Left lung (tissue), 10 donors: ENCODE data around the gene C2. TPM values are rescaled to one million over a fixed set of nuclear protein-coding genes. Genes with fewer than 3 reads are reported as not detected.

Experiments
- ATAC-seq: fragments of 200-7000 bp; cut with Tn5 transposase; one replicate; pipeline ENCODE4 v1.9.1; 2020; ENCODE audit warnings: moderate library complexity
- DNase-seq, 4 donors: peaks; one replicate each; pipeline ENCODE4 v3.0.0-alpha.2; 2013 to 2020
- H3K27ac ChIP-seq, 2 donors: fragments of 200-600 bp; sonication (generic) in 1 of 2; one replicate each; pipeline versions ENCODE4 v1.5.0 to v1.8.0; 2020 to 2021
- H3K27me3 ChIP-seq, 2 donors: fragments of 200-600 bp; sonication (generic) in 1 of 2; one replicate each; pipeline versions ENCODE4 v1.5.0 to v1.8.0; 2020 to 2021
- H3K36me3 ChIP-seq, 2 donors: fragments of 200-600 bp; sonication (generic) in 1 of 2; one replicate each; pipeline versions ENCODE4 v1.5.0 to v1.8.0; 2020 to 2021
- H3K4me1 ChIP-seq, 2 donors: fragments of 200-600 bp; one replicate each; pipeline ENCODE4 v1.8.0; 2021
- H3K4me3 ChIP-seq, 2 donors: fragments of 200-600 bp; sonication (generic) in 1 of 2; one replicate each; pipeline versions ENCODE4 v1.5.0 to v1.8.0; 2020 to 2021; ENCODE audit warnings: mild to moderate bottlenecking in 1 of 2
- H3K9me3 ChIP-seq, 2 donors: fragments of 200-600 bp; sonication (generic) in 1 of 2; one replicate each; pipeline versions ENCODE4 v1.5.0 to v1.8.0; 2020 to 2021
- intact Hi-C, 2 donors: fragments of 100-400 bp; cut with DNase I; formaldehyde crosslinking; loops; one replicate each; pipeline versions ENCODE4 v1.11.2 to v1.14.2; 2022
- polyA plus RNA-seq, 6 donors: library from polyadenylated mRNA; unstranded; fragments of 120-200 nt; gene quantifications; one replicate each; pipeline ENCODE4 v1.2.1, GENCODE V29; 2013; ENCODE audit not compliant: insufficient read length in 6 of 6
- total RNA-seq, 2 donors: library from RNA; stranded (reverse); fragmentation: NEBNext Ultra II Directional; extraction: Animal tissue kit (Norgen Biotek cat#: 25700); gene quantifications; one replicate each; pipeline ENCODE4 v1.2.1, GENCODE V29; 2021
- TF ChIP-seq, protein P1 (sequence below), 2 donors: fragments of 200-600 bp; sonication (generic) in 1 of 2; IDR thresholded peaks; one replicate each; pipeline versions ENCODE4 v1.5.0 to v1.8.0; 2021; ENCODE audit warnings: antibody characterized with exemption in 2 of 2
- donor health status: DM: no; HTN: yes; CAD: no.
- donor health status: DM: no; HTN: no; CAD: no.

C2 gene
- total and polyA plus RNA-seq, 8 donors: 3.3 to 192 (median 5.2) TPM

DNA sequence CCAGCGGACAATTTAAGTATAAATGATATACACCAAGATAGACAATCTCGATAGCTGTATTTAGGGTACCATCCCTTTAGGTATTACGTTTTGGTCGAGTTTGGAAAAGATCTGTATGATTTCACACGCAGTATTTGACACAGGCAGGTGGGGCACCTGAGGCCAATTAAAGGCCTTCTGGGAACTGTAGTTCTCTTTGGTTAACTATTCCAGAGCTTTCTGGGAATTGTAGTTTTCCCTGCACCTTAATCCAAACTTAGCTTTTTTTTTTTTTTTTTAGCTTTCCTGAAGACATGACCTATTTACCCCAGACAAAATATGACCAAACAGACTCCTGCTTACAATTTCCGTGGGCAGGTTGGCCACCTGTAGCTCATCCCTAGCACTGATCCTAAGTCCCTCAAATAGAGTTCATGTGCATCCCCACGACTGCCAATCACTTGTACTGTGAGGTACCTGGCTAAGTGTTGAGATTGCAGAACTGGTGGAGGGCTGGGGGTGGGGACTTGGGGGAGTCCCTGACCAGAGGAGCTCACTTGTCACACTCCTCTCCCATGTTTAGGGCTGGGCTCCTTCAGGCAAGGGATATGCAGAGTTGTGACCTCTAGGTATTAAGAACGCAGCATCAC is 29.0 kb upstream of the C2 start:
- Histone ChIP-seq H3K27ac (peak overlapping the region; percentile 75 to 81), H3K27me3 (no peaks in the 10 kb centered on the region), H3K4me3 (peak overlapping the region; percentile 71 to 93), H3K36me3 (peaks cover 0 to 22% of the 10 kb centered on the region in 2 donors), H3K4me1 (peaks cover 21 to 48% of the 10 kb centered on the region in 2 donors), H3K9me3 (no peaks in the 10 kb centered on the region)
- intact Hi-C loops: no loop called here
- TF ChIP-seq, protein P1, sequence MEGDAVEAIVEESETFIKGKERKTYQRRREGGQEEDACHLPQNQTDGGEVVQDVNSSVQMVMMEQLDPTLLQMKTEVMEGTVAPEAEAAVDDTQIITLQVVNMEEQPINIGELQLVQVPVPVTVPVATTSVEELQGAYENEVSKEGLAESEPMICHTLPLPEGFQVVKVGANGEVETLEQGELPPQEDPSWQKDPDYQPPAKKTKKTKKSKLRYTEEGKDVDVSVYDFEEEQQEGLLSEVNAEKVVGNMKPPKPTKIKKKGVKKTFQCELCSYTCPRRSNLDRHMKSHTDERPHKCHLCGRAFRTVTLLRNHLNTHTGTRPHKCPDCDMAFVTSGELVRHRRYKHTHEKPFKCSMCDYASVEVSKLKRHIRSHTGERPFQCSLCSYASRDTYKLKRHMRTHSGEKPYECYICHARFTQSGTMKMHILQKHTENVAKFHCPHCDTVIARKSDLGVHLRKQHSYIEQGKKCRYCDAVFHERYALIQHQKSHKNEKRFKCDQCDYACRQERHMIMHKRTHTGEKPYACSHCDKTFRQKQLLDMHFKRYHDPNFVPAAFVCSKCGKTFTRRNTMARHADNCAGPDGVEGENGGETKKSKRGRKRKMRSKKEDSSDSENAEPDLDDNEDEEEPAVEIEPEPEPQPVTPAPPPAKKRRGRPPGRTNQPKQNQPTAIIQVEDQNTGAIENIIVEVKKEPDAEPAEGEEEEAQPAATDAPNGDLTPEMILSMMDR (IDR thresholded peaks at IDR 0.05): no peak
- peak in 1 of 4 donors; percentile 40 for DNase-seq
- ATAC-seq: peak; percentile 47

DNA sequence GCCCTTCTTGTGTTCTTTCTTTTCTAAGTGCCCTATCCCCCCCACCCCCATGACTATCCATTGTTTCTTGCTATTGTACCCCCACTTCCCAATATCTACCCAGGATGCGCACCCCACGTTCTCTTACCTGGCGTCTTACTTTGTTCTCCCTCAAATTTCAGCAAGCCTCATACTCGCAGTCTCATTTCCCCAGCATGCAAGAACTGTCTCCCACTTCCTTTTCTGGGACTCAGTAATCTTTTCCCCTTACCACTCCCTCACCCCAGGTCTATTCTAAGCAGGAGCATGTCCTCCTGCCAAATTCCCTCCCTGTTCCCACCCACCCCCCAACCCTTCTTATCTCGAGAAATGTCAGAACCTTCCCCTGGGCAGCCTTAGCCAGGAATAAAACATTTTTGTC is 28.3 kb upstream of the C2 start:
- H3K27ac ChIP-seq: no peak overlapping the region
- no peak for ATAC-seq
- H3K27me3 ChIP-seq: no peaks in the 10 kb centered on the region
- no peak overlapping the region for H3K4me3 ChIP-seq
- H3K36me3 ChIP-seq: peaks cover 0 to 14% of the 10 kb centered on the region in 2 donors
- H3K4me1 ChIP-seq: peaks cover 21 to 48% of the 10 kb centered on the region in 2 donors
- intact Hi-C loops: no loop called here
- TF ChIP-seq, protein P1 (IDR thresholded peaks at IDR 0.05): no peak
- H3K9me3 ChIP-seq: no peaks in the 10 kb centered on the region
- DNase-seq: no peak

DNA sequence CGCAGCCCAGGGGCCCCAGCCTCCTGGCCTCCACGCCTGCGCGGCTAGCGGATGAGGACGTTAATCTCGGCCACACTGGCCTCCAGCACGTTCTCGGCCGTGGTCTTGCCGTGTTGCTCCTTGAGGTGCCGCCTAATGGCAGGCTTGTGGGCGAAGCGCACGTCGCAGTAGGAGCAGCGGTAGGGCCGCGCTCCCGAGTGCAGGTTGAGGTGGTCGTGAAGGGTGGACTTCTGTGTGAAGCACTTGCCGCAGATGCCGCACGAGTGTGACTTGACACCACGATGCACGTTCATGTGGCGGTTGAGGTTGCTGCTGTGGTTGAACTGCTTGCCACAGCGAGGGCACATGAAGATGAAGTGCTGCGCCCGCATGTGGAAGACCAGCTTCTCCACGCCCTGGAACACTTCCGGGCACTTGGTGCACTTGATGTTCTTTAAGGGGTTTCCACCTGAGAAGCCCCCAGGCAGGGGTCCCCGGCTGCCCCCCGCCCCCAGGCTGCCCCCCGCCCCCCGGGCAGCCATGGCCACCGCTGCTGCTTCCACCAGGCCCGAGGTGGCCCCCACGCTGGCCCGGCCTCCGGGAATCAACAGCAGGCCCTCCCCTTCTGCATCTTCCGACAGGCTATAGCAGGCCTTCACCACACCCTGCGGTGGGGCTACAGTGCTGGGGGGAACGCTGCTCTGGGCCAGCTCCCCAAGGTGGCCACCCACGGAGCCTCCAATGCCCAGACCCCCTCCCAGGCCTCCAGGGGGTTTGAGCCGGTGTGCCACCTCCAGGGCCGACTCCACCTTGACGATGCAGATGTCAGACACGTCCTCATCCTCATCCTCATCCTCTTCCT is 27.4 kb upstream of the C2 start:
- peaks cover 21 to 48% of the 10 kb centered on the region in 2 donors for H3K4me1 ChIP-seq
- no peak overlapping the region for H3K4me3 ChIP-seq
- no peaks in the 10 kb centered on the region for H3K9me3 ChIP-seq
- DNase-seq (no peak), ATAC-seq (no peak)
- no peaks in the 10 kb centered on the region for H3K27me3 ChIP-seq
- no peak overlapping the region for H3K27ac ChIP-seq
- TF ChIP-seq, protein P1 (IDR thresholded peaks at IDR 0.05): no peak
- intact Hi-C loops: no loop called here
- peaks cover 0 to 5% of the 10 kb centered on the region in 2 donors for H3K36me3 ChIP-seq

DNA sequence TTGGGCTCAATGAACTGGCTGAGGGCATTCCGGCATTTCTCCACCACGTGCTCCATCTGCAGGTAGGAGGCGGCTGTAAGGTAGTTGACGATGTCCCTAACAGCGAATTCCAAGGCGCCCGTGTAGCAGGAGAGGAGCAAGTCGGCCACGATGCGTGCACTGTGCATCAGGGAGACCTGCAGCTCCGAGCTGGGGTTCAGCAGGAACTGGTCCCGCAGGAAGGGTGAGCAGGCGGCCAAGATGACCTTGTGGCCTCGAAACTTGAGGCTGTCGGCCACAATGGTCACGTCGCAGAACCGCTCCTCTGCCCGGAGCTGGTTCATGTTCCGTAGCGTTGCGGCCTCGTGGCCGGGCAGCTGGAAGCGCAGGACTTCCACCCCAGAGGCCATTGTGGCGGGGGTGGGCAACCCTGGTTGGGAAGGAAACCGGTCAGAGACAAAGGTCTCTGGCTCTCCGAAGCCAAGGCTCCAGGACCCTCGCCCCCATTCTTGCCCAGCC is 26.6 kb upstream of the C2 start:
- H3K9me3 ChIP-seq: no peaks in the 10 kb centered on the region
- H3K36me3 ChIP-seq: no peaks in the 10 kb centered on the region
- H3K27me3 ChIP-seq: no peaks in the 10 kb centered on the region
- no peak for ATAC-seq
- peak overlapping the region; percentile 40 to 53 for H3K4me3 ChIP-seq
- peak overlapping the region; percentile 74 to 84 for H3K27ac ChIP-seq
- DNase-seq: peak in 1 of 4 donors; percentile 77
- intact Hi-C loops: no loop called here
- TF ChIP-seq, protein P1 (IDR thresholded peaks at IDR 0.05): no peak
- peaks cover 21 to 48% of the 10 kb centered on the region in 2 donors for H3K4me1 ChIP-seq

DNA sequence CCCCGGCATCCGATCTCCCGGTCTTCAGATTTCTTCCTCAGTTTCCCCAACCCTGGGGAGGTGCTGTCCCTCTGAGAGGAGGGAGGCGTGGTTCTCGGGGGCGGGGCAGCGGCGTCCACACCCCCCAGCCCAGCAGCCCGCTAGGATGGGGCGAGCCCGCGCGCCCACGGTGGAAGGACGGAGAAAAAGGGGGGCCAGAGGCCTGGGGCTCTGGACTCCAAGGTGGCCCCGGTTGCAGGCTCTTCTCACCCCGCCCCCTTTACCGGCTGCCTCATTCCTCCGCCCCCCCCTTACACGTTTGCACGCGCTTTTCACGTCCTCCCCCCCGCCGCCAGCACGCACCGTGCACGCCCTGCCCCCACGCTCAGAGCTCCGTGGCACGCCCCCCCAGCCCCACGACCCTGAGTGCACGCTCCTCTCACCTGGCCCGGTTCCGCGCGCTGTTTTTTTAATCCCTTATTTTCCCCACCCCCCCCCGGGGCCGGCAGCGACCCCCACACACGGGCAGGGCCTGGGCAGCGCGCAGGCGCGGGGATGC is 26.0 kb upstream of the C2 start:
- ATAC-seq: peak; percentile 28
- DNase-seq: peak in 3 of 4 donors; percentile 47 to 88 (median 71)
- Histone ChIP-seq H3K27me3 (no peaks in the 10 kb centered on the region), H3K4me1 (peaks cover 17 to 44% of the 10 kb centered on the region in 2 donors), H3K27ac (peak overlapping the region; percentile 74 to 84), H3K9me3 (no peaks in the 10 kb centered on the region), H3K36me3 (no peaks in the 10 kb centered on the region), H3K4me3 (peak overlapping the region; percentile 40 to 53)
- TF ChIP-seq, protein P1 (IDR thresholded peaks at IDR 0.05): no peak
- intact Hi-C loops: no loop called here
